Calu3 (cell line): ENCODE results near the gene QPCT. TPM values are rescaled to one million over a fixed set of nuclear protein-coding genes. Genes with fewer than 3 reads are reported as not detected.

Source experiments
- BruUV-seq: library from RNA; stranded (reverse); fragments of 400-500 nt; replicated peaks from 2 replicates; lab custom pipeline; 2021; lab: Mats Ljungman, UMichigan
- CTCF ChIA-PET: fragments of 300-600 bp; sonication (Branson Sonifier 250); formaldehyde crosslinking; loops from one replicate; lab custom pipeline; 2022; ENCODE audit warnings: antibody characterized with exemption; lab: Charles Lee
- DNase-seq: peaks from one replicate; pipeline ENCODE4 v3.0.0; 2022
- H3K27ac Mint-ChIP-seq: one replicate; pipeline ENCODE4 v1.8.0; 2022; ENCODE audit warnings: mixed read lengths; ENCODE audit not compliant: unreplicated experiment
- H3K27me3 Mint-ChIP-seq: one replicate; pipeline ENCODE4 v1.8.0; 2022; ENCODE audit warnings: mixed read lengths; ENCODE audit not compliant: unreplicated experiment
- H3K36me3 Mint-ChIP-seq: one replicate; pipeline ENCODE4 v1.8.0; 2022; ENCODE audit warnings: mild to moderate bottlenecking, moderate library complexity, mixed read lengths; ENCODE audit not compliant: insufficient read depth, unreplicated experiment
- H3K4me1 Mint-ChIP-seq: one replicate; pipeline ENCODE4 v1.8.0; 2022; ENCODE audit warnings: mild to moderate bottlenecking, low read depth, mixed read lengths; ENCODE audit not compliant: unreplicated experiment
- H3K4me3 Mint-ChIP-seq: one replicate; pipeline ENCODE4 v1.8.0; 2022; ENCODE audit warnings: mild to moderate bottlenecking, low read depth, moderate library complexity, mixed read lengths; ENCODE audit not compliant: unreplicated experiment
- H3K9me3 Mint-ChIP-seq: one replicate; pipeline ENCODE4 v1.8.0; 2022; ENCODE audit warnings: low read depth, mixed read lengths; ENCODE audit not compliant: unreplicated experiment
- CTCF ChIP-seq: fragments of 200-600 bp; IDR thresholded peaks from one replicate; pipeline ENCODE4 v1.8.0; 2022; ENCODE audit warnings: antibody characterized with exemption; ENCODE audit not compliant: unreplicated experiment
- intact Hi-C: fragments of 100-400 bp; cut with micrococcal nuclease; formaldehyde crosslinking; loops from one replicate; pipeline ENCODE4 v1.10.0; 2022; ENCODE audit not compliant: unreplicated experiment
- total RNA-seq: library from RNA; stranded (reverse); gene quantifications from 2 replicates; pipeline ENCODE4 v1.2.3, GENCODE V29; 2022

The QPCT gene
- total RNA-seq, 1 experiment from 2014 or later: 8.9 TPM

- Mint-ChIP-seq H3K27ac (no peak overlapping the region), H3K27me3 (no peaks in the 10 kb centered on the region), H3K4me3 (peak overlapping the region; percentile 92), H3K9me3 (no peaks in the 10 kb centered on the region), H3K4me1 (peaks cover 8% of the 10 kb centered on the region), H3K36me3 (peaks cover 10% of the 10 kb centered on the region)
- CTCF ChIA-PET: interaction anchor here (1.0 kb wide), 1 partner anchor 533 kb away, joined by 3 read pairs; no protein-coding TSS in a partner anchor
- intact Hi-C loops: no loop called here
- BruUV-seq: no TSS peak
- DNase-seq: peak; percentile 13
- TF ChIP-seq CTCF: no peak
Measured at GRCh38 chr2:37343537-37344434, 644 bp upstream of the QPCT start.

DNA sequence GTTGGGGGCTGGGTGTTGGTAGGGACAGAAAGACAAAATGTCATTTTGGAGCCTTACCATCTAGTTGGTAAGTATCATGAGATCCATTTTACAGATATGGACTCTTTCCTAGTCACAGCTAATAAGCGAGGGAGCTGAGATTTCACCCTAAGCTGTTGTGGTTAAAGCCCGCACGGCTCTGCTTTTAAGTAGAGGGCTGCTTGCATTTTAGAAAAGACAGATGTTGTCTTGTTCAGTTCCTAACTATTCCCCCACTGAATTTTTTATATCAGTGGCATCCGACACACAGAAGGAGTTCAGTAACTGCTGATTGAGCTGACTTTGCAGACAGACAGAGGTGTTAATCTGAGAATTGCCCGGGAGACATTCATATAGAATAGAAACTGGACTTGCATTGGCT, 3.7 kb downstream of the QPCT start:
- no peak for DNase-seq
- Mint-ChIP-seq H3K4me1 (peaks cover 25% of the 10 kb centered on the region), H3K27ac (no peak overlapping the region), H3K27me3 (no peaks in the 10 kb centered on the region), H3K36me3 (peaks cover 10% of the 10 kb centered on the region), H3K9me3 (no peaks in the 10 kb centered on the region), H3K4me3 (no peak overlapping the region)
- CTCF ChIA-PET: no interaction called here
- no peak for TF ChIP-seq CTCF
- BruUV-seq: no TSS peak
- intact Hi-C loops: no loop called here

GRCh38 chr2:37349231-37349860, 4.9 kb downstream of the QPCT start:
- intact Hi-C loops: no loop called here
- DNase-seq: no peak
- CTCF ChIA-PET: no interaction called here
- Mint-ChIP-seq H3K9me3 (no peaks in the 10 kb centered on the region), H3K27me3 (no peaks in the 10 kb centered on the region), H3K27ac (no peak overlapping the region), H3K36me3 (peaks cover 8% of the 10 kb centered on the region), H3K4me1 (peaks cover 20% of the 10 kb centered on the region), H3K4me3 (no peak overlapping the region)
- no TSS peak for BruUV-seq
- no peak for TF ChIP-seq CTCF

DNA sequence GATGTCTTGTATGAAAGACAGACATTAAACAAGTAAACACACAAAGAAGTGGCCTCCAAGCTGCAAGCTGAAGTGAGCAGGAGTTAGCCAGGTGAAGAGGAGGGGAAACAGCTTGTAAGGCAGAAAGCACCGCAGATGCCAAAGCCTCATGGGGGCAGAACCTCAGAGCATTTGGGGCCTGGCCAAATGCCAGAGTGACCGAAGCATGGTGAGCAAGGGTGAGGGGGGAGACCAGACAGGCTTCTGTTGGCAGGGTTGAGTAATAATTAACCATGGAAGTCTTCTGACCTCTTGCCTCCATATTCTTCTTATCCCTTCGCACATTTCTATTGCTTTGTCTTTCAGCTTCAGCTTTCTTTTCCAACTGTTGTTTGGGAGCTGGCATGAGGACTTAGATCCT, 5.6 kb downstream of the QPCT start:
- CTCF ChIA-PET: no interaction called here
- DNase-seq: peak; percentile 55
- H3K9me3 Mint-ChIP-seq: no peaks in the 10 kb centered on the region
- no peak overlapping the region for H3K27ac Mint-ChIP-seq
- no TSS peak for BruUV-seq
- no peak for TF ChIP-seq CTCF
- H3K4me3 Mint-ChIP-seq: no peak overlapping the region
- peaks cover 17% of the 10 kb centered on the region for H3K4me1 Mint-ChIP-seq
- intact Hi-C loops: no loop called here
- no peaks in the 10 kb centered on the region for H3K27me3 Mint-ChIP-seq
- peaks cover 1% of the 10 kb centered on the region for H3K36me3 Mint-ChIP-seq
